DOHH2 (cell line): ENCODE measurements around the gene F8.

ENCODE experiments used
- EZH2phosphoT487 ChIP-seq: fragments of 200-600 bp; sonication (generic); IDR thresholded peaks from 2 replicates; pipeline ENCODE4 v1.6.1; 2017; ENCODE audit warnings: borderline replicate concordance, mild to moderate bottlenecking, antibody characterized with exemption, low read length, moderate library complexity, mixed read lengths
- TF ChIP-seq, protein P1 (sequence below): fragments of 200-600 bp; sonication (generic); IDR thresholded peaks from one replicate; pipeline ENCODE4 v1.5.1; 2014; ENCODE audit warnings: antibody characterized with exemption, mild to moderate bottlenecking, low read depth, low read length; ENCODE audit not compliant: poor library complexity, severe bottlenecking

DNA sequence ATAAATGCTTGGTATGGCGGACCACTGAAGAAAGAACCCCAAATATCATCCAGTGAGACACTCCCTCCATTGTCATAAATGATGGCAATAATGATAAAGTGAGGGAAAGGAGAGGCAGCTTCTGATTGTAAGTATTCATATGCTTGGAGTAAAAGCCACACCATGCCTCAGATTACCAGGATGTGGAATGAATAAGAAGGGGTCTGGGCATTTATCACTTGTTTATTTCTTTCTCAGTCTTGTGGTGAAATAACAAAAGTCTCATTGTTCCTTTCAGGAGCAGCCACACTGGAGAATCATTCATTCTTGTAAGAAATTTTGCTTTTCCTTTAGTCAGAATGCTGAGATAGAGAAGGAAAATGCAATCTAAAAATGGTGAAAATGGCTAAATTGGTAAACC lies 21.7 kb downstream of the F8 start:
- TF ChIP-seq, protein P1, sequence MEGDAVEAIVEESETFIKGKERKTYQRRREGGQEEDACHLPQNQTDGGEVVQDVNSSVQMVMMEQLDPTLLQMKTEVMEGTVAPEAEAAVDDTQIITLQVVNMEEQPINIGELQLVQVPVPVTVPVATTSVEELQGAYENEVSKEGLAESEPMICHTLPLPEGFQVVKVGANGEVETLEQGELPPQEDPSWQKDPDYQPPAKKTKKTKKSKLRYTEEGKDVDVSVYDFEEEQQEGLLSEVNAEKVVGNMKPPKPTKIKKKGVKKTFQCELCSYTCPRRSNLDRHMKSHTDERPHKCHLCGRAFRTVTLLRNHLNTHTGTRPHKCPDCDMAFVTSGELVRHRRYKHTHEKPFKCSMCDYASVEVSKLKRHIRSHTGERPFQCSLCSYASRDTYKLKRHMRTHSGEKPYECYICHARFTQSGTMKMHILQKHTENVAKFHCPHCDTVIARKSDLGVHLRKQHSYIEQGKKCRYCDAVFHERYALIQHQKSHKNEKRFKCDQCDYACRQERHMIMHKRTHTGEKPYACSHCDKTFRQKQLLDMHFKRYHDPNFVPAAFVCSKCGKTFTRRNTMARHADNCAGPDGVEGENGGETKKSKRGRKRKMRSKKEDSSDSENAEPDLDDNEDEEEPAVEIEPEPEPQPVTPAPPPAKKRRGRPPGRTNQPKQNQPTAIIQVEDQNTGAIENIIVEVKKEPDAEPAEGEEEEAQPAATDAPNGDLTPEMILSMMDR = no peak
- no peak for TF ChIP-seq EZH2phosphoT487
